Subcutaneous adipose tissue (tissue), 4 donors: ENCODE data around the gene MACF1. TPM values are rescaled to one million over a fixed set of nuclear protein-coding genes. Genes with fewer than 3 reads are reported as not detected.

ENCODE experiments used
- total RNA-seq, 4 donors: library from RNA; depleted of rRNA; stranded (reverse); fragments of >200 nt; gene quantifications; one replicate each; pipeline ENCODE4 v1.1.0, GENCODE V29; 2016
- TF ChIP-seq, protein P1 (sequence below): fragments of 450-650 bp; IDR thresholded peaks from one replicate; pipeline ENCODE4 v1.5.1; 2016; ENCODE audit warnings: low read depth, mild to moderate bottlenecking, control low read depth, antibody characterized with exemption, moderate library complexity

Gene MACF1
- total RNA-seq, 4 donors from 2014 or later: 297 to 398 (median 352) TPM

DNA sequence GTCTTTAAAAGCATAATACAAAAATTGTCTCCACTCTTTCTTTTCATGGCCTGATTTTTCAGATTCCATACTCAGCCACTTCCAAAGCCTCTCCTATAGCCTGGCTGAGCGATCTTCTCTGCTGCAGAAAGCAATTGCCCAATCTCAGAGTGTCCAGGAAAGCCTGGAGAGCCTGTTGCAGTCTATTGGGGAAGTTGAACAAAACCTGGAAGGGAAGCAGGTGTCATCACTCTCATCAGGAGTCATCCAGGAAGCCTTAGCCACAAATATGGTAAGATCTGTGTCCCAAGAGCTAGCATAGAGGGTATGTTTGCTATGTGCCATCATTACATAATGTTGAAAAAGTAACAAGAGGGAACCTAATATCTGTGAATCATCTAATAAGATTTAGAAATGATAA lies 156.2 kb downstream of the MACF1 start:
- TF ChIP-seq, protein P1, sequence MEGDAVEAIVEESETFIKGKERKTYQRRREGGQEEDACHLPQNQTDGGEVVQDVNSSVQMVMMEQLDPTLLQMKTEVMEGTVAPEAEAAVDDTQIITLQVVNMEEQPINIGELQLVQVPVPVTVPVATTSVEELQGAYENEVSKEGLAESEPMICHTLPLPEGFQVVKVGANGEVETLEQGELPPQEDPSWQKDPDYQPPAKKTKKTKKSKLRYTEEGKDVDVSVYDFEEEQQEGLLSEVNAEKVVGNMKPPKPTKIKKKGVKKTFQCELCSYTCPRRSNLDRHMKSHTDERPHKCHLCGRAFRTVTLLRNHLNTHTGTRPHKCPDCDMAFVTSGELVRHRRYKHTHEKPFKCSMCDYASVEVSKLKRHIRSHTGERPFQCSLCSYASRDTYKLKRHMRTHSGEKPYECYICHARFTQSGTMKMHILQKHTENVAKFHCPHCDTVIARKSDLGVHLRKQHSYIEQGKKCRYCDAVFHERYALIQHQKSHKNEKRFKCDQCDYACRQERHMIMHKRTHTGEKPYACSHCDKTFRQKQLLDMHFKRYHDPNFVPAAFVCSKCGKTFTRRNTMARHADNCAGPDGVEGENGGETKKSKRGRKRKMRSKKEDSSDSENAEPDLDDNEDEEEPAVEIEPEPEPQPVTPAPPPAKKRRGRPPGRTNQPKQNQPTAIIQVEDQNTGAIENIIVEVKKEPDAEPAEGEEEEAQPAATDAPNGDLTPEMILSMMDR: no peak

DNA sequence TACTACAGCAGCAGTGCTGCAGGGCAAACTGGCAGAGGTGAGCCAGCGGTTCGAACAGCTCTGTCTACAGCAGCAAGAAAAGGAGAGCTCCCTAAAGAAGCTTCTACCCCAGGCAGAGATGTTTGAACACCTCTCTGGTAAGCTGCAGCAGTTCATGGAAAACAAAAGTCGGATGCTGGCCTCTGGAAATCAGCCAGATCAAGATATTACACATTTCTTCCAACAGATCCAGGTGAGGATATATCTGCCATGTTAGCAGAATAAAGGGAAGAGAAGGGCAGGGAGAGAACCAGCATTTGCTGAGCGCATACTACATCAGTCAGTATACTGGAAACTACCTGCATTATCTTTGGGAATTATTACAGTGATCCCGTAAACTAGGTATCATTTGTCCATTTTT lies 157.0 kb downstream of the MACF1 start:
- TF ChIP-seq, protein P1: no peak

DNA sequence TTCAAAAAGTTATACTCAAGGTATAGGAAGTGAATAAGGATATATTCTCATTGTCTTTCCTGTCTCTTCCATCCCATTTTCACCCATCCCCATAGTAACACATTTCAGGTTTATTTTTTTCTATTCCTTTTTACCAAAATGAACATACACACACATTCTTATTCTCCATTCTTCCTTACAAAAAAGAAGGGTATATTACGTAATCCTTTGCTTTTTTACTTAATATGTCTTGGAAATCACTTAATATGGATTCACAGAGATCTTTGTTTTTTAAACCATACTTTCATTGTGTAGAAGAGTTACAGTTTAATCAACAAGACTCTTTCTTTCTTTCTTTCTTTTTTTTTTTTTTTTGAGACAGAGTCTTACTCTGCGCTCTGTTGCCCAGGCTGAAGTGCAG lies 158.8 kb downstream of the MACF1 start:
- TF ChIP-seq, protein P1: no peak

DNA sequence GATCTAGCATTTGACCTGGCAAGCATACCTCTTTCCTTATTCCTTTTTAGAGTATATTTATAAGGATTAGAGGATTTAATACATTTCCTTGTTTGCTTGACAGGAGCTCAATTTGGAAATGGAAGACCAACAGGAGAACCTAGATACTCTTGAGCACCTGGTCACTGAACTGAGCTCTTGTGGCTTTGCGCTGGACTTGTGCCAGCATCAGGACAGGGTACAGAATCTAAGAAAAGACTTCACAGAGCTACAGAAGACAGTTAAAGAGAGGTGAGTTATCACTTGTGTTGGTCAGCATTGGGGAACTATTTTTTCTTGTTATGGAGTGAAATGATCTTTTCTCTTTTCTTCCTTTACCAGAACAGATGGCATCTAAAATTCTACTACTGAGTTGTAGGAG lies 163.6 kb downstream of the MACF1 start:
- TF ChIP-seq, protein P1: no peak

DNA sequence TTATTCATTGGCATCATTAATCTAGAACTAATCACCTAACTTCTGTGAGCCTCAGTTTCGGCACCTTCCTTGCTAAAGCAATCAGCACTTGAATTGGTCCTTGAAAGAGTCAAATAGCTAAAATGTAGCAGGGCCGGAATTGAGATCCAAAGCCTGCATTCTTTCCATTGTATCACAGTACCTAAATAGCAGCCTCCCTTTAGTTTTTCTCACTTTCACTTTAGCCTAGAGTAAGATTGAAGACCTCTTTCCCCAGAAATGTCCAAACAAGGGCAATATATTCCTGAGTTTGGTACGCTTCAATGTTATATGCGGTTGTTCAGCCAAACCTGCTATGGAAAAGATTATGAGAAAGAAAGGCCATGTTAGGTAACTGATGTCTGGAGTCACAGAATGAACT lies 165.1 kb downstream of the MACF1 start:
- TF ChIP-seq, protein P1: no peak

DNA sequence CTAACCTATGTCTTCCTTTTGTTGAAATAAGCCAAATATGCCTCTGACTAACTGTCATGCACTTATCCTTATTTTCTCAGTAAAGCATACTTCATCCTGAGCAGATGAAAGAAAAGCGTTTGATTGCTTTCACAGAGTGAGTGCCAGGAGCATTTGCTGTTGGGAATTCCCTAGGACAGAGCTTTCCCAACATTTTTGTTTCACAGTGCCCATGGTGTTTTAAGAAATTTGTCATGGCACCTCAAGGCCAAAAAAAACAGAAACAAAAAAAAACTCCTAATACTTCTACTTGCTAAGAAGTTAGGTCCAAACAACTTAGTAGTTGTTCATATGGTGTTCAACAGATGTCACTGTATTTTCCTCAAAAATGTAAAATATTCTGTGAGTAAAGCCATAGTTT lies 166.1 kb downstream of the MACF1 start:
- TF ChIP-seq, protein P1: no peak

DNA sequence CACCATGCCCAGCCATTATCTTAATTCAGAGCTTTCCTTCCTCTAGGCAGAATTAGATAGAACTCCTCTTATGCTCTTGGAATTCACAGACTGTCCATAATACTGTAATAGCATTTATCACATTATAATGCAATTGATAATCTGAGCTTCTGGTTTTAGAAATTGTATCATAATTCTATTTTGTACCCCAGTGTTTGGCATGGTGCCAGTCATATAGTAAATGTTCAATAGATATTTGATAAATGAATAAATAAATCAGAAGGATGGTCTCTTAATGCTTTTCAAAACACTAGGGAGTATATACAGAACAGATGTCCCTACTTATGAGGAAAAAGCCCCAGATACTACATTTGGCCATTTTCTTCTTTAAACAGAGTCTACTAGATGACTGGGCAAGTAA lies 167.6 kb downstream of the MACF1 start:
- TF ChIP-seq, protein P1: no peak

DNA sequence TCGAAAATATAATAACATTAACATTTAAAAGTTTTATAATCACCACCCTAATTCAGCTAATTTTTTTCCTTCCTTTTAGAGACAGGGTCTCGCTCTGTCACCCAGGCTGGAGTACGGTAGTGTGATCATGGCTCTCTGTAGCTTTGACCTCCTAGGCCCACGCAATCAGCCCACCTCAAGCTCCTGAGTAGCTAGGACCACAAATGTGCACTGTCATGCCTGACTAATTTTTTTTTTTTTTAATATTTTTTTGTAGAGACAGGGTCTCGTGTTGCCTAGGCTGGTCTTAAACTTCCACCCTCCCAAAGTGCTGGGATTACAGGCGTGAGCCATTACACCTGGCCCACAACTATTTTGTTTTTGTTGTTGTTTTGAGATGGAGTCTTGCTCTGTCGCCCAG lies 172.2 kb downstream of the MACF1 start:
- TF ChIP-seq, protein P1: no peak
